Measurements from ENCODE around the gene ATP8B1. TPM values are rescaled to one million over a fixed set of nuclear protein-coding genes. Genes with fewer than 3 reads are reported as not detected.

The ATP8B1 gene
- total and polyA plus RNA-seq, 4 donors, result 3.9 to 22.0 (median 5.7) TPM

DNA sequence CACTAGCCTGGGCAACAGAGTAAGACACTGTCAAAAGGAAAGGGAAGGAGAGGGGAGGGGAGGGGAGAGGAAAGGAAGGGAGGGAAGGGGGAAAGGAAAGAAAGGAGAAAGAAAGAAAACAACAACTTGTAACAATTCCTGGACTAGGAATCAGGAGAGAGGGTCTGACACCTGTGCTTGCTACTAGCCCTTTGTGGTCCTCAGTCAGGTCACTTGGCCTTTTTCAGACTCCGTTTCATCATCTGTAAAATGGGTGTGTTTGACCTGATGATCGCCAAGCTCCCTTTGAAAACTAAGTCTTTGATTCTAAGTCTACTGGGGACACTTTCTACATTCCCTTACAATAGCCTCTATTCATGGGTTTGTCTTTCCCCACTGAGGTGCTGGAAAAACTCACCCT, 11.4 kb upstream of the ATP8B1 start (continued):
- TF ChIP-seq, protein P1, sequence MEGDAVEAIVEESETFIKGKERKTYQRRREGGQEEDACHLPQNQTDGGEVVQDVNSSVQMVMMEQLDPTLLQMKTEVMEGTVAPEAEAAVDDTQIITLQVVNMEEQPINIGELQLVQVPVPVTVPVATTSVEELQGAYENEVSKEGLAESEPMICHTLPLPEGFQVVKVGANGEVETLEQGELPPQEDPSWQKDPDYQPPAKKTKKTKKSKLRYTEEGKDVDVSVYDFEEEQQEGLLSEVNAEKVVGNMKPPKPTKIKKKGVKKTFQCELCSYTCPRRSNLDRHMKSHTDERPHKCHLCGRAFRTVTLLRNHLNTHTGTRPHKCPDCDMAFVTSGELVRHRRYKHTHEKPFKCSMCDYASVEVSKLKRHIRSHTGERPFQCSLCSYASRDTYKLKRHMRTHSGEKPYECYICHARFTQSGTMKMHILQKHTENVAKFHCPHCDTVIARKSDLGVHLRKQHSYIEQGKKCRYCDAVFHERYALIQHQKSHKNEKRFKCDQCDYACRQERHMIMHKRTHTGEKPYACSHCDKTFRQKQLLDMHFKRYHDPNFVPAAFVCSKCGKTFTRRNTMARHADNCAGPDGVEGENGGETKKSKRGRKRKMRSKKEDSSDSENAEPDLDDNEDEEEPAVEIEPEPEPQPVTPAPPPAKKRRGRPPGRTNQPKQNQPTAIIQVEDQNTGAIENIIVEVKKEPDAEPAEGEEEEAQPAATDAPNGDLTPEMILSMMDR (IDR thresholded peaks at IDR 0.05; ENCODE audit: low read depth, low read length, missing input control), result no peak
- TF ChIP-seq, protein P2, sequence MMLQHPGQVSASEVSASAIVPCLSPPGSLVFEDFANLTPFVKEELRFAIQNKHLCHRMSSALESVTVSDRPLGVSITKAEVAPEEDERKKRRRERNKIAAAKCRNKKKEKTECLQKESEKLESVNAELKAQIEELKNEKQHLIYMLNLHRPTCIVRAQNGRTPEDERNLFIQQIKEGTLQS (IDR thresholded peaks at IDR 0.05), result no peak
- TF ChIP-seq HNF4A (conservative IDR thresholded peaks at IDR 0.05), result no peak

DNA sequence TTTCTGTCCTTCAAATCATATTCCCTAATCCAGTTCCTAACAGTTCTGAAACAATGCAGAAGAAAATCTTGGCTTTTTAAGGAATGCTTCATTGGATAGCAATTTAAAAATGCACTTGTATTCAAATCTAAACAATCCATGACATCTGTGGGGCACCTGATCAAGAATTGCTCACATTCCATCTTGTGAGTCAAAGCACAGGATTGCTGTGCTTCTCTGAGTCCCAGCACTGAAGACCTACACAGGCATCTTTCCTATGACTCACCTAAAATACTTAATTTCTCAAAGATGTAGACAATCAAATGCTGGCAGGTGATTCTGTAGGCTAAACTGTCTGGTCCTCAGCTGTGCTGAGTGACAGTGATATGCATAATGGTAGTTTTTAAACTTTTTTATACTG, 10.1 kb upstream of the ATP8B1 start:
- no peaks in the 10 kb centered on the region for H3K27me3 ChIP-seq (ENCODE audit: control insufficient read depth in 4 of 4, insufficient read depth in 4 of 4, low read length in 3 of 4)
- no peaks in the 10 kb centered on the region for H3K9me3 ChIP-seq (ENCODE audit: control insufficient read depth in 4 of 4, low read length in 3 of 4)
- H3K27ac ChIP-seq (ENCODE audit: low read depth in 1 of 2, low read length in 2 of 2), result no peak overlapping the region
- H3K4me1 ChIP-seq (ENCODE audit: control insufficient read depth in 4 of 4, insufficient read depth in 4 of 4, low read length in 3 of 4), result no peaks in the 10 kb centered on the region
- no peaks in the 10 kb centered on the region for H3K36me3 ChIP-seq (ENCODE audit: control insufficient read depth in 4 of 4, insufficient read depth in 3 of 4, low read depth in 1 of 4, low read length in 3 of 4)
- no peak overlapping the region for H3K4me3 ChIP-seq (ENCODE audit: low read depth in 1 of 3, low read length in 3 of 3)
- TF ChIP-seq GABPA (IDR thresholded peaks at IDR 0.05 in 1 of 2, conservative IDR thresholded peaks at IDR 0.05 in 1 of 2), result no peak
- no peak for TF ChIP-seq FOXA1 (IDR thresholded peaks at IDR 0.05)
- TF ChIP-seq, protein P2 (IDR thresholded peaks at IDR 0.05), result no peak
- no peak for TF ChIP-seq RXRA (IDR thresholded peaks at IDR 0.05)
- no peak for TF ChIP-seq TAF1 (conservative IDR thresholded peaks at IDR 0.05)
- TF ChIP-seq FOXA2 (IDR thresholded peaks at IDR 0.05), result no peak
- TF ChIP-seq, protein P3, sequence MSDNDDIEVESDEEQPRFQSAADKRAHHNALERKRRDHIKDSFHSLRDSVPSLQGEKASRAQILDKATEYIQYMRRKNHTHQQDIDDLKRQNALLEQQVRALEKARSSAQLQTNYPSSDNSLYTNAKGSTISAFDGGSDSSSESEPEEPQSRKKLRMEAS (IDR thresholded peaks at IDR 0.05), result no peak
- TF ChIP-seq YY1 (IDR thresholded peaks at IDR 0.05), result no peak
- TF ChIP-seq HNF4A (conservative IDR thresholded peaks at IDR 0.05), result no peak
- no peak for TF ChIP-seq NR2F2 (IDR thresholded peaks at IDR 0.05)
- TF ChIP-seq EGR1 (IDR thresholded peaks at IDR 0.05; ENCODE audit: low read depth in 2 of 2), result no peak
- no peak for DNase-seq (ENCODE audit: low spot score)
- no peak overlapping the region for H3K9ac ChIP-seq (ENCODE audit: low read depth in 1 of 2, low read length in 2 of 2)

DNA sequence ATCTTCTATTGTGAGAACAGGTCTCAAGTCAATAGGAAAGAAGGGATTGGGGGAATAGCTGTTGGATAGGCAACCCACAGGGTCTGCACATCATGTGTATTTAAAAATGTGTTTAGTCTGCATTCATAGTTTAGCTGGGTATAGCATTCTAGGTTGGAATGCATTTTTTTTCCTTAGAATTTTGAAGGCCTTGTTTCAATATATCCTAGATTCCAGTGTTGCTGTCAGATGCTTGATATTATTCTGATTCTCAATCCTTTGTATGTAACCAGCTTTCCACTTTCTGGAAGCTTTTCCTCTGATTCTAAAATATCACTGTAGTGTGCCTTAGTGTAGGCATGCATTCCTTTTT, 9.0 kb upstream of the ATP8B1 start:
- no peaks in the 10 kb centered on the region for H3K9me3 ChIP-seq (ENCODE audit: control insufficient read depth in 4 of 4, low read length in 3 of 4)
- H3K36me3 ChIP-seq (ENCODE audit: control insufficient read depth in 4 of 4, insufficient read depth in 3 of 4, low read depth in 1 of 4, low read length in 3 of 4), result no peaks in the 10 kb centered on the region
- no peak for TF ChIP-seq EGR1 (IDR thresholded peaks at IDR 0.05; ENCODE audit: low read depth in 2 of 2)
- no peak for TF ChIP-seq SP1 (IDR thresholded peaks at IDR 0.05)
- no peak for TF ChIP-seq RXRA (IDR thresholded peaks at IDR 0.05)
- TF ChIP-seq TAF1 (conservative IDR thresholded peaks at IDR 0.05), result no peak
- TF ChIP-seq, protein P4, sequence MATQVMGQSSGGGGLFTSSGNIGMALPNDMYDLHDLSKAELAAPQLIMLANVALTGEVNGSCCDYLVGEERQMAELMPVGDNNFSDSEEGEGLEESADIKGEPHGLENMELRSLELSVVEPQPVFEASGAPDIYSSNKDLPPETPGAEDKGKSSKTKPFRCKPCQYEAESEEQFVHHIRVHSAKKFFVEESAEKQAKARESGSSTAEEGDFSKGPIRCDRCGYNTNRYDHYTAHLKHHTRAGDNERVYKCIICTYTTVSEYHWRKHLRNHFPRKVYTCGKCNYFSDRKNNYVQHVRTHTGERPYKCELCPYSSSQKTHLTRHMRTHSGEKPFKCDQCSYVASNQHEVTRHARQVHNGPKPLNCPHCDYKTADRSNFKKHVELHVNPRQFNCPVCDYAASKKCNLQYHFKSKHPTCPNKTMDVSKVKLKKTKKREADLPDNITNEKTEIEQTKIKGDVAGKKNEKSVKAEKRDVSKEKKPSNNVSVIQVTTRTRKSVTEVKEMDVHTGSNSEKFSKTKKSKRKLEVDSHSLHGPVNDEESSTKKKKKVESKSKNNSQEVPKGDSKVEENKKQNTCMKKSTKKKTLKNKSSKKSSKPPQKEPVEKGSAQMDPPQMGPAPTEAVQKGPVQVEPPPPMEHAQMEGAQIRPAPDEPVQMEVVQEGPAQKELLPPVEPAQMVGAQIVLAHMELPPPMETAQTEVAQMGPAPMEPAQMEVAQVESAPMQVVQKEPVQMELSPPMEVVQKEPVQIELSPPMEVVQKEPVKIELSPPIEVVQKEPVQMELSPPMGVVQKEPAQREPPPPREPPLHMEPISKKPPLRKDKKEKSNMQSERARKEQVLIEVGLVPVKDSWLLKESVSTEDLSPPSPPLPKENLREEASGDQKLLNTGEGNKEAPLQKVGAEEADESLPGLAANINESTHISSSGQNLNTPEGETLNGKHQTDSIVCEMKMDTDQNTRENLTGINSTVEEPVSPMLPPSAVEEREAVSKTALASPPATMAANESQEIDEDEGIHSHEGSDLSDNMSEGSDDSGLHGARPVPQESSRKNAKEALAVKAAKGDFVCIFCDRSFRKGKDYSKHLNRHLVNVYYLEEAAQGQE (IDR thresholded peaks at IDR 0.05), result no peak
- TF ChIP-seq GABPA (IDR thresholded peaks at IDR 0.05 in 1 of 2, conservative IDR thresholded peaks at IDR 0.05 in 1 of 2), result no peak
- TF ChIP-seq, protein P2 (IDR thresholded peaks at IDR 0.05), result no peak
- H3K4me3 ChIP-seq (ENCODE audit: low read depth in 1 of 3, low read length in 3 of 3), result no peak overlapping the region
- H3K27me3 ChIP-seq (ENCODE audit: control insufficient read depth in 4 of 4, insufficient read depth in 4 of 4, low read length in 3 of 4), result no peaks in the 10 kb centered on the region
- DNase-seq (ENCODE audit: low spot score), result no peak
- no peaks in the 10 kb centered on the region for H3K4me1 ChIP-seq (ENCODE audit: control insufficient read depth in 4 of 4, insufficient read depth in 4 of 4, low read length in 3 of 4)
- no peak overlapping the region for H3K27ac ChIP-seq (ENCODE audit: low read depth in 1 of 2, low read length in 2 of 2)
- no peak overlapping the region for H3K9ac ChIP-seq (ENCODE audit: low read depth in 1 of 2, low read length in 2 of 2)

Data from liver (tissue), 9 donors.